VCaP (cell line): Measurements from ENCODE around the gene FARP2.

ENCODE experiments used
- H3K27ac ChIP-seq: fragments of 450-650 bp; 2 replicates; pipeline ENCODE4 v1.5.1; 2017
- TF ChIP-seq, protein P1 (sequence below): fragments of 450-650 bp; conservative IDR thresholded peaks from 2 replicates; pipeline ENCODE4 v1.5.1; 2017; ENCODE audit warnings: mild to moderate bottlenecking, moderate library complexity

The FARP2 gene

DNA sequence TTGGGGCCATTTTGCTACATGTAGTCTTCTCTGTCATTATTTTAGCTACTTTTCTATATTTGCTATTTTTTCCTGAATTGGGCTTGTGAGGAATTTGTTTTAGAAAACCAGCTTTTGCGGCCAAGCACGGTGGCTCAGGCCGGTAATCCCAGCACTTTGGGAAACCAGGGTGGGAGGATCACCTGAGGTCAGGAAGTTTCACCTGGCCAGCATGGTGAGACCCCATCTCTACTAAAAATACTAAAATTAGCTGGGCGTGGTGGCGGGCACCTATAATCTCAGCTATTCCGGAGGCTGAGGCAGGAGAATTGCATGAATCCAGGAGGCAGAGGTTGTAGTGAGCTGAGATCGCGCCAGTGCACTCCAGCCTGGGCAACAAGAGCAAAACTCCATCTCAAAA is 35.7 kb upstream of the FARP2 start:
- TF ChIP-seq, protein P1, sequence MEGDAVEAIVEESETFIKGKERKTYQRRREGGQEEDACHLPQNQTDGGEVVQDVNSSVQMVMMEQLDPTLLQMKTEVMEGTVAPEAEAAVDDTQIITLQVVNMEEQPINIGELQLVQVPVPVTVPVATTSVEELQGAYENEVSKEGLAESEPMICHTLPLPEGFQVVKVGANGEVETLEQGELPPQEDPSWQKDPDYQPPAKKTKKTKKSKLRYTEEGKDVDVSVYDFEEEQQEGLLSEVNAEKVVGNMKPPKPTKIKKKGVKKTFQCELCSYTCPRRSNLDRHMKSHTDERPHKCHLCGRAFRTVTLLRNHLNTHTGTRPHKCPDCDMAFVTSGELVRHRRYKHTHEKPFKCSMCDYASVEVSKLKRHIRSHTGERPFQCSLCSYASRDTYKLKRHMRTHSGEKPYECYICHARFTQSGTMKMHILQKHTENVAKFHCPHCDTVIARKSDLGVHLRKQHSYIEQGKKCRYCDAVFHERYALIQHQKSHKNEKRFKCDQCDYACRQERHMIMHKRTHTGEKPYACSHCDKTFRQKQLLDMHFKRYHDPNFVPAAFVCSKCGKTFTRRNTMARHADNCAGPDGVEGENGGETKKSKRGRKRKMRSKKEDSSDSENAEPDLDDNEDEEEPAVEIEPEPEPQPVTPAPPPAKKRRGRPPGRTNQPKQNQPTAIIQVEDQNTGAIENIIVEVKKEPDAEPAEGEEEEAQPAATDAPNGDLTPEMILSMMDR: no peak
- H3K27ac ChIP-seq: peak overlapping the region; percentile 56; the same call in 1 of the 2 replicates

DNA sequence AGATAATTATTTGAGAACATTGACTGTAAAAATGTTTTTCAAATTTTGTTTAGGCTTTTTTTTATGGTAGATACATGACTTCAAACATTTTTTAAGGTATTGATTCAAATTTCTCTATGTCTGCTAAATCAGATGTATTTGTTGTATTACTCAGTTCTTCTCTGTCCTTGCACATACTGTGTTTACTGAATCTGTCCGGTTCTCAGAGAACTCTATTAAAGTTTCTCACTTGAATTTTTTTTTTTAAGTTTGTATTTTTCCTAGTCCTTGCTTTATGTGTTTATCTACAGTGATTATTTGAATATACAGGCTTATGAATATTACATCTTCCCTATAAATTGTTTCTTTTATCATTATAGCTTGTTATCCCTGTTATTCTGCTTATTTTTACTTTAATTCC is 35.1 kb upstream of the FARP2 start:
- TF ChIP-seq, protein P1: no peak
- peak overlapping the region; percentile 56 for H3K27ac ChIP-seq

DNA sequence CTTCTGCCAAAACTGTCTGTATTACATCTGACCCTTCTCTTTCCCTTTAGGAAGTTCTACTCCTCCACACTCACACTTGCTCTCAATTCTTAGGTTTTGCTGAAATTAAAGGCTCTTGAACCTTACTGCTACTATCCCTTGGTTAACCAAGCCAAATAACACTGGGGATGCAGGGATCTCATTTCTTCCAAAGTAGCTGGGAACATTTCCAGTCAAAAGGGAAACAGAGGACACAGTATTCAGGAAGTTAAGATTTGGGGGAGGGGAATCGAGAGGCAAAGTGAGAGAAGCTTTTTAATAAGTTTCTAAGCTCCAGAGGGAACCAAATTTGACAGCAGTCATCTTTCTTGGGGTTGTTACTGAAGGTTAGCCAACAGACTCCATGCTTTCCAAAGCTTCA is 34.2 kb upstream of the FARP2 start:
- TF ChIP-seq, protein P1: no peak

DNA sequence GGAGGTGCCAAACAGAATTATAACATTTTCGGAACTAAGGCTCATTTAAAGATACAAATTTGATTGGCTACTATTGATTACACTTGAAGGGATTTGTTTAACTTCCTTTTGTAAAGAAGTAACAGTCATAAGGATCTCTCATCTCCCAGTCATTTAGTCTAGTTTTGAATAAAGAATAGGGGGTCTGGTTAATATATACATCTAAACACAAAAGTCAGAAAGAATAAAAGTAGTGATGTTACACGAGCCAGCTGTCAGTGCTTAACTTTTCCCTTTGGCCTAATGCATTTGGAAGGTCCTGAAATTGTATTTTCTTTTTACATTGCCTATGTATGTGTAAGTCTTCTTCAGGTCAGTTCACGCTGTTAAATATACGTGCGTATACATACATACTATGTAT is 32.3 kb upstream of the FARP2 start:
- TF ChIP-seq, protein P1: no peak
- no peak overlapping the region for H3K27ac ChIP-seq

More for the DNA sequence above, 34.2 kb upstream of the FARP2 start:
- peak overlapping the region; percentile 56 for H3K27ac ChIP-seq

DNA sequence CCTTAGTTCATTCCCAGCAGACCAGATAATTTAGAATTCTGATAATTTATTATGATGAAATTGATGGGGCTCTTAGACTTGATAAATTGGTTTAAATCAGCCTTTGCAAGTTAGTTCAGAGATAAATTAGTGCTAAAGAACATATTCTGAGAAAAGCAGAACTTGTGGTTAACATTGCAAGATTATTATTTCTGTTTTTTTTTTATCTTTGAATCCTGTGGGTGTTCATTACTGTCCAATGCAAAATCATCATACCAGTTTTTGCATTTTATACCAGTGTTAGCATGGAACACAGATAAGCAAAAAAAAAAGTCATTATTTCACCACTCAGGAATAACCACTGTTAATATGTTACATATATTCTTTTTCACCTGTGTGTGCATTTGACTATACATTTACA is 31.3 kb upstream of the FARP2 start:
- no peak overlapping the region for H3K27ac ChIP-seq
- TF ChIP-seq, protein P1: no peak

DNA sequence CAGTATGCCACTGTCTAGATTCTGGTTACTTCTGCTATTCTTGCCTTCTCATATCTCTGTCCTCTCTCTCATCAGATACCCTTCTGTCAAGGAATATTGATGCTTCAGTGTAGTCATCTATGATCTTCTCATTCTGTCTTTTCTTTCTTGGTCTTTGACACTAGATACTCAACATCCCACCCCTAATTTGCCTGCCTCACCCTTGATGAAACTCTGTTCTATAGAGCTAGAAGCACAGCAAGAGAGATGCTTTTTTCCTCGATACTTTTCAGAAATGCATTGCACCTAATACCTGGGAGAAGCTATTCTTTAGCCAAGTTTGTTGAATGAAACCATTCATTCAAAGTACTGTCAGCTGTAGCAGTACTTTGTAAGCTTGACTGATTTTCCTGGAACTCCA is 30.8 kb upstream of the FARP2 start:
- TF ChIP-seq, protein P1: no peak
- H3K27ac ChIP-seq: no peak overlapping the region

DNA sequence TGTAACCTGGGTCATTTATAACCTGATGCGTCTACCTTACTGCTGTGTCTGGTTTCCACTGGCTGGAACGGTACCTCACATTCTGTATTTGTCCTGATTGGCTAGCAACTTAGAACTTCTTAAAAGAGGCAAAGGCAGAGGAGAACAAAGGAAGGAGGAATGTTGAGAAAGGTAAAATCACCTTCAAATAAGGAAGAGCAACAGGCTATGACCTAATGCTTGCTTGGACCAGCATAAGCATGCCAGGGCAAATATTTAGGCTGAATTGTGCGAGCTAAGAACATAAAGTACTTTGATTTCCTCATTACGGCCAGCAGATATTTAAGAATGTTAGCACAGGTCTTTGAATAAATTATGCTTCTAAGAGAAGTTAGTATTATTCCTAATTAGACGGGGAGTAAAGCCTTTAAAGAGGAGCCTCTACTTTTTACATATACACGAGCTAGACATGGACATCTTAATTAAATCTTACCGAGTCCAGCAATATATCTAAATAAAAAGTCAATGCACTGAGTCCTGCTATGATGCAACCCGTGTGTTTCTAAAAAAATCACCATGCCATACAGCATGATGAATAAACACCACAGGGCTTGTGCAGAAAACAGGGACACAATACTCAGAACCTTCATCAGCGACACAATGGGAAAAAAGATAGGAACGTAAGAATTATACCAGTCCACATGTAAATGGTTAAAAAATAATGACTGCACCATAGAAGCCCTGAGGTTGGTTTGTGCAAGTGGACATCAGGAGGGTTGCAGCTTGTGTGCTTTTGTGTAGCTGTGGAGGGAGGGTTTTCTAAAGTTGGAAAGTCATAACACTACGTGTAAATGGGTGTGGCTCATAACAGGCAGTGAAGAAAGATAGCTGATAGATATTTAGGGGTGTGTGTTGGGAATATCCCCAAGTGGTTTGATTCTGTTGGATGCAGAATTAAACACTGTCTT is 26.1 kb upstream of the FARP2 start:
- peak overlapping the region; percentile 33; the same call in 1 of the 2 replicates for H3K27ac ChIP-seq
- TF ChIP-seq, protein P1: no peak
